Upper lobe of right lung (tissue), 1 donor: ENCODE results near the gene WRAP53. TPM values are rescaled to one million over a fixed set of nuclear protein-coding genes. Genes with fewer than 3 reads are reported as not detected.

ENCODE experiments used
- ATAC-seq: fragments of 200-7000 bp; cut with Tn5 transposase; one replicate; pipeline ENCODE4 v1.9.1; 2020; ENCODE audit warnings: mild to moderate bottlenecking, moderate library complexity
- DNase-seq: peaks from one replicate; pipeline ENCODE4 v3.0.0-alpha.2; 2020
- H3K27ac ChIP-seq: fragments of 200-600 bp; one replicate; pipeline ENCODE4 v1.8.0; 2022
- H3K27me3 ChIP-seq: fragments of 200-600 bp; one replicate; pipeline ENCODE4 v1.8.0; 2022; ENCODE audit warnings: mild to moderate bottlenecking
- H3K36me3 ChIP-seq: fragments of 200-600 bp; one replicate; pipeline ENCODE4 v1.8.0; 2022
- H3K4me1 ChIP-seq: fragments of 200-600 bp; one replicate; pipeline ENCODE4 v1.8.0; 2022
- H3K4me3 ChIP-seq: fragments of 200-600 bp; one replicate; pipeline ENCODE4 v1.8.0; 2022; ENCODE audit warnings: mild to moderate bottlenecking
- H3K9me3 ChIP-seq: fragments of 200-600 bp; one replicate; pipeline ENCODE4 v1.8.0; 2022
- intact Hi-C: fragments of 100-400 bp; cut with DNase I; formaldehyde crosslinking; loops from one replicate; pipeline ENCODE4 v1.11.0; 2022
- total RNA-seq: library from RNA; stranded (reverse); fragmentation: NEBNext Ultra II Directional; extraction: Animal tissue kit (Norgen Biotek cat#: 25700); gene quantifications from one replicate; pipeline ENCODE4 v1.2.1, GENCODE V29; 2021
- TF ChIP-seq, protein P1 (sequence below): fragments of 200-600 bp; IDR thresholded peaks from one replicate; pipeline ENCODE4 v1.8.0; 2022; ENCODE audit warnings: antibody characterized with exemption
- donor health status: DM: no; HTN: yes; CAD: no; lungs with severe emphysema.

The WRAP53 gene
- total RNA-seq, 1 donor from 2014 or later, result 5.7 TPM

- intact Hi-C loops, result no loop called here
- peaks cover 16% of the 10 kb centered on the region for H3K27me3 ChIP-seq
- TF ChIP-seq, protein P1, sequence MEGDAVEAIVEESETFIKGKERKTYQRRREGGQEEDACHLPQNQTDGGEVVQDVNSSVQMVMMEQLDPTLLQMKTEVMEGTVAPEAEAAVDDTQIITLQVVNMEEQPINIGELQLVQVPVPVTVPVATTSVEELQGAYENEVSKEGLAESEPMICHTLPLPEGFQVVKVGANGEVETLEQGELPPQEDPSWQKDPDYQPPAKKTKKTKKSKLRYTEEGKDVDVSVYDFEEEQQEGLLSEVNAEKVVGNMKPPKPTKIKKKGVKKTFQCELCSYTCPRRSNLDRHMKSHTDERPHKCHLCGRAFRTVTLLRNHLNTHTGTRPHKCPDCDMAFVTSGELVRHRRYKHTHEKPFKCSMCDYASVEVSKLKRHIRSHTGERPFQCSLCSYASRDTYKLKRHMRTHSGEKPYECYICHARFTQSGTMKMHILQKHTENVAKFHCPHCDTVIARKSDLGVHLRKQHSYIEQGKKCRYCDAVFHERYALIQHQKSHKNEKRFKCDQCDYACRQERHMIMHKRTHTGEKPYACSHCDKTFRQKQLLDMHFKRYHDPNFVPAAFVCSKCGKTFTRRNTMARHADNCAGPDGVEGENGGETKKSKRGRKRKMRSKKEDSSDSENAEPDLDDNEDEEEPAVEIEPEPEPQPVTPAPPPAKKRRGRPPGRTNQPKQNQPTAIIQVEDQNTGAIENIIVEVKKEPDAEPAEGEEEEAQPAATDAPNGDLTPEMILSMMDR, result no peak
- no peak for DNase-seq
- no peaks in the 10 kb centered on the region for H3K36me3 ChIP-seq
- peaks cover 12% of the 10 kb centered on the region for H3K4me1 ChIP-seq
- no peak overlapping the region for H3K4me3 ChIP-seq
- H3K9me3 ChIP-seq, result no peaks in the 10 kb centered on the region
- H3K27ac ChIP-seq, result no peak overlapping the region
- no peak for ATAC-seq
These were observed 32.8 kb upstream of the WRAP53 start for GRCh38 chr17:7655541-7655840.

DNA sequence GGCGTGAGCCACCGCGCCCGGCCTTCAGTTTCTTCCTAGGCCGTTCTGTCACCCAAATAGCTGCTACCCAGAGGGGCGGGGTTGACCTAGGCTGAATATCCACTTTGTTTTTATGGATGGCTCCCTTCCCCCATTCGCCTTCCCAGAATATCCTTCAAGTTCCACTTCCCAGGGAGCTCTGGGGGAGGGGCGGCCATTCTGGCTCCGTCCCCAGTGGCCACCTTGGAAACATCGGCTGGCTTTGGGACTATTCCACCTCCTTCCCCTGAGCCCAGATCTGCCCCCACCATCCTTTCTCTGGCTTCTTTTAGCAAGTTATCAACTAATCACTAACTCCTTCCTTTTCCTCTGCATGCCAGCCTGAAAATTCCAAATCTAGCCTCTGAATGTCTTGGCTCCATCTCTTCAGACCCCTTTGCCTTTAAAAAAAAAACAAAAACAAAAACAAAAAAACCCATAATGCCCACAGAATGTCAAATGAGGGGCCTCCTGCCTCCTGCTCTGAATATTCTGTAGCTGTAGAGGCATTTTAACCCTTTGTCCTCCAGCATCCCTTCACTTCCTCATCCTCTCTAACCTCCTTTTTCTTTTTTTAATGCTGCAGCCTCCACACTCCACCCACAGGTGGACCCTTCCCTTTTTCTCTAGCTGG lies 31.2 kb upstream of the WRAP53 start:
- intact Hi-C loops, result no loop called here
- H3K9me3 ChIP-seq, result no peaks in the 10 kb centered on the region
- H3K27me3 ChIP-seq, result no peaks in the 10 kb centered on the region
- H3K4me1 ChIP-seq, result no peaks in the 10 kb centered on the region
- H3K36me3 ChIP-seq, result no peaks in the 10 kb centered on the region
- H3K27ac ChIP-seq, result no peak overlapping the region
- ATAC-seq, result no peak
- H3K4me3 ChIP-seq, result no peak overlapping the region
- no peak for DNase-seq
- TF ChIP-seq, protein P1, result no peak

- H3K36me3 ChIP-seq, result peaks cover 48% of the 10 kb centered on the region
- DNase-seq, result no peak
- TF ChIP-seq, protein P1, result no peak
- H3K27ac ChIP-seq, result no peak overlapping the region
- intact Hi-C loops, result no loop called here
- H3K4me1 ChIP-seq, result no peaks in the 10 kb centered on the region
- H3K9me3 ChIP-seq, result no peaks in the 10 kb centered on the region
- no peaks in the 10 kb centered on the region for H3K27me3 ChIP-seq
- no peak overlapping the region for H3K4me3 ChIP-seq
- peak; percentile 19 for ATAC-seq
These were observed 20.4 kb upstream of the WRAP53 start for GRCh38 chr17:7667656-7668406.

DNA sequence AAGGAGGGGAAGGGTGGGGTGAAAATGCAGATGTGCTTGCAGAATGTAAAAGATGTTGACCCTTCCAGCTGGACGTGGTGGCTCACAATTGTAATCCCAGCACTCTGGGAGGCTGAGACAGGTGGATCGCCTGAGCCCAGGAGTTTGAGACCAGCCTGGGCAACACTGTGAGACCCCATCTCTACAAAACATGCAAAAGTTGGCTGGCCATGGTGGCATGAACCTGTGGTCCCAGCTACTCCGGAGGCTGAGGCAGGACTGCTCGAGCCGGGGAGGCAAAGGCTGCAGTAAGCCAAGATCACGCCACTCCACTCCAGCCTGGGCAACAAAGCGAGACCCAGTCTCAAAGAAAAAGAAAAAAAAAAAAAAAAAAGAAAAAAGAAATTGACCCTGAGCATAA lies 19.8 kb upstream of the WRAP53 start:
- ATAC-seq (no peak), DNase-seq (no peak)
- no peak overlapping the region for H3K27ac ChIP-seq
- H3K27me3 ChIP-seq, result no peaks in the 10 kb centered on the region
- no peak overlapping the region for H3K4me3 ChIP-seq
- H3K4me1 ChIP-seq, result no peaks in the 10 kb centered on the region
- intact Hi-C loops, result no loop called here
- TF ChIP-seq, protein P1, result no peak
- H3K36me3 ChIP-seq, result peaks cover 54% of the 10 kb centered on the region
- peaks cover 2% of the 10 kb centered on the region for H3K9me3 ChIP-seq

- Histone ChIP-seq H3K9me3 (peaks cover 5% of the 10 kb centered on the region), H3K27ac (no peak overlapping the region), H3K27me3 (no peaks in the 10 kb centered on the region), H3K36me3 (peaks cover 78% of the 10 kb centered on the region), H3K4me3 (no peak overlapping the region), H3K4me1 (no peaks in the 10 kb centered on the region)
- intact Hi-C loops, result no loop called here
- TF ChIP-seq, protein P1, result peak; percentile 43
- DNase-seq, result no peak
- no peak for ATAC-seq
These were observed 15.0 kb upstream of the WRAP53 start for GRCh38 chr17:7673239-7673638.
